SIG-M5 treated with dmso at 0.1 percent for 504 hours (cell line): ENCODE results near the gene TBX18.

Experiments used
- DNase-seq: peaks from one replicate; lab custom pipeline; 2025; ENCODE audit not compliant: unreplicated experiment; lab: John Stamatoyannopoulos, UW

The TBX18 gene

GRCh38 chr6:84675651-84676050 lies 88.7 kb downstream of the TBX18 start:
- no peak for DNase-seq

DNA sequence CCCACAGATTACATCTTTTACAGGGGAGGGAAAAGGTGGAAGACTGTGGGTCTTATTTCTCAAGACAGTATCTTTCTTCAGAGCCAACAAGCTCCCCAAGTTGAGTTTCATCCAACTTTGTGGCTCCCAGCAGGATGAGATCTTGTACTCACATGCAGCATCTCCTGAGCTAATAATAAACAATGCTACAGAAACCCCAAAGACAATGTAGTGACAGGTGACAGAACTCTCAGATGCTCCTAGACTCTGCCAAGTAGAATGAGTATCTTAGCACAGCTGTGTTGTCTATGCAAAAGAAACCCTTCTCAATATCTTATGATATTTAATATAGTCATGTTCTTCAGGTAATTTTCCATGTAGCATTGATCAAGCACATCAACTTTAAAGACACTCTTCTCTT lies 90.0 kb downstream of the TBX18 start:
- DNase-seq: no peak

- DNase-seq: no peak
Measured at GRCh38 chr6:84671183-84671582, 93.2 kb downstream of the TBX18 start.

- DNase-seq: no peak
Measured at GRCh38 chr6:84669945-84670344, 94.5 kb downstream of the TBX18 start.

DNA sequence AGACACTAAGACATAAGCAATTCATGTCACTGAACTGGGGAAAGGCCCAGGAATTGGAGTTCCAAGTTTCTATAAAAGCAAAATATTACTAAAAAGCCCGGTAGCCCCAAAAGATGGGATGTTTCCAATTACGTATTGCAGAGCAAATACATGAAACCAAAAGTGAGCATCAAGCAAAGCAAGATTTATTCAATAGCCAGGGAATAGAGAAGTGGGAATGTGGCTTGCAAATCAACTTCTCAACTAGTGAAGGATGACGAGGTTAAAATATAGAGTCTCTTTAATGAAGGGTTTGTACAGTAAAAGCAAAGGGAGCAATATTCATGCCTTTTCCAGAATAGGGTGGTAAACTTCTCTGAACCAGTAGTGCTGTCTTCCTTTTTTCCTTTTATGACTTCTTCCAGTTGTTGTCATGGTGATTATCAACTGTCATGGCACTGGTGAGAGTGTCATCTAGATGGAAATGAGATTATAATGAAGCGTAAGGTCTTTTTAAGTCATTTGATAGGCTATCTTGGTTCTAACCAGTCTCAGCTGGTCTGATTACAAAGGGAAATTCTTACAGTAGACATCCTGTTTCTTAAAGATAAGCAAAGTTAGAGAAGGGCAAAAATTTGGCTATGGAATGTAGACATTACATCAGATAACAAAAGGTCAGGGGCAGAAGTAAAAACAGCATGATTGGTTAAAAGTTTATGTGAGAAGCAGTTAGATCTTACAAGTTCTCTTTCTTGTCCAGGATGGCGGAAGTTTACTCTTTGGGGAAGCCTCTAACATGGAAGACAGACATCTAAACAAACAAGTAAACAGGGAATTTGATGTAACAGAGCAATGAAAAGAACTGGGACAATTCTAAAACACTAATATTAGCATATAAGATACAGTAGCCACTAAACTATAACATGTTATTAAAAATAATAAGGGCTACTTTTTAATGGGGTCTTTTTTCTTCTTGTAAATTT lies 96.9 kb downstream of the TBX18 start:
- no peak for DNase-seq

DNA sequence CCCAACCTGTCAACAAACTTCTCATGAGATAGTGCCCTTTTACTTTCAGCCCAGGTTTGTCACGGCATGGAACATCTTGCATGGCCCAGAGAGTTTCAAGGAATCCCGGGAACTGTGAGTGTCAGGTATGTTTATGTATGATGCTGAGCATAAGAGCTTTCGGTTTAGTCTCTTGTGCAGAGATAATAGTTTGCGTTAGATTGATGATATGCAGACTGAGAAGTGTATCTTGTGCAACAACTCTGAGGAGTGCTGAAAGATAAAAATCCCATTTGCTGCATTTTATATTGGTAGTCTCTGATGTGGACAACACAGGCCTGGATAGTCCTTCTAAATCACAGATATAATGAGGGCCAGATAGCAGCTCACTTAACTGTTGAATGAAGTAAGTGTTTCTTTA lies 99.0 kb downstream of the TBX18 start:
- DNase-seq: no peak

- no peak for DNase-seq
Measured at GRCh38 chr6:84663866-84664265, 100.5 kb downstream of the TBX18 start.

- DNase-seq: no peak
Measured at GRCh38 chr6:84657486-84657885, 106.9 kb downstream of the TBX18 start.

DNA sequence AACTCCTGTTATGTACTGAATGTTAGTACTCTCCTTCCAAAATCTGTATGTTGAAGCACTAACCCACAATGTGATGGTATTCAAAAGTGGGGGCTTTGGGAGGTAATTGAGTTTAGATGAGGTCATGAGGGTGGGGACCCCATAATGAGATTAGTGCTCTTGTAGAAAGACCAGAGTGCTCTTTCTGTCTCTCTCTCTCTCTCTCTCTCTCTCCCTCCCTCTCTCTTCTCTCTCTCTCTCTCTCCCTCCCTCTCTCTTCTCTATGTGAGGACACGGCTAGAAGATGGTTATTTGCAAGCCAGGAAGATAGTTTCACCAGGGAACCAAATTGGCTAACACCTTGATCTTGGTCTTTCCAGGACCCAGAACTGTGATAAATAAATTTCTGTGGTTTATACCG lies 107.4 kb downstream of the TBX18 start:
- DNase-seq: no peak

DNA sequence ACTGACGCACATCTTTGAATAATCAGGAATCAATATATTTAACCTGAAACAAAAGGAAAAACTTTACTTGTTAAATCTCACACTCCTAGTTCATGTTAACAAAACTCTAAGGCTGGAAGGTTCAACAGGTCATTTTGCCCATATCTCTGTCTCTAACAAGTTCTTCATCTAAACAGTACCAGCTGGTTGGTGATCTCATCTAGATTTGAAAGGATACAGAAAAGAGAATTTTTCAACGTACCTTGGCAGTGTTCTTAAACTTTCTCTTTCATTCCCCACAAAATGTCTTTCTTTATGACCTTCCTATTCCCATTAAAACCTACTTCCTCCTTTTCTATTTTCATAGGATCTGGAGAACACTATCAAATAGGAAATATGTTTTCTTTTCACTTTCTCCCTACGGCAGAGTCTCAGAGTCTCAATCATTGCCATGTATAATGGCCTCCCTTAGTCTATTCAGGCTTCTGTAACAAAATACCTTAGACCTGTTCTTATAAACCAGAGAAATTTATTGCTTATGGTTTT lies 111.3 kb downstream of the TBX18 start:
- no peak for DNase-seq

- DNase-seq: no peak
Measured at GRCh38 chr6:84652356-84653026, 111.9 kb downstream of the TBX18 start.

- DNase-seq: no peak
Measured at GRCh38 chr6:84651583-84651982, 112.8 kb downstream of the TBX18 start.

- DNase-seq: no peak
Measured at GRCh38 chr6:84648444-84648843, 116.0 kb downstream of the TBX18 start.

DNA sequence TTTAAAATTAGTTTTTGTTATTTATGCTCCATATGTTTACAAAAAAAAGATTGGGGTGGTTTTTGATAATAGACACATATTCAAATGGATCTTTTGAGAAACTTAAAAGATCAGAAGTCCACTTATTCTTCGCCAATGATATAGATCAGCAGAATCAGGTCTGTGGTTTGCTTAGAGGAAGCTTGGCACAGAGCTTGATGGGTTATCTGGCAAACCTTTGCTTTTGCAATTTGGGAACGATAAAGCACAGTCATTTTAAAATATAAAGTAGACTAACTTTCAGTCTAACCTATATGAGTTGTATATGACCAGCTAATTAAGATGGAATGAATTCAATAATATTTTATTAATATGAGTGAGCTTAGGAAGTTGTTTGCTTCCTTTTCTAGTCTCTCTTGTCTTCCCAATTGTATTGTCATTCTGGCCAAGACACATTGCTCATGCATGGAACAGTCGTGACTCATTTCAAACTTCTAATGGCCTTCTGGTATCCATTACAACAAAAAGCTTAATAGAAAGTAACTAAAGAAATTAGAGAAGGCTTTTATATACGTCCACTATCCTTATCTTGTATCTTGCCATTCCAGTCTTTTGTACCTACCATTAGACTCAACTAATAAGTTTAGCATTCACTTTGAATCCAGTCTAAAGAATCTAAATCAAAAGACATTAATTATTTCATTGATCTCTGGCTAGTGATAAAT lies 118.7 kb downstream of the TBX18 start:
- no peak for DNase-seq

GRCh38 chr6:84645000-84645399 lies 119.4 kb downstream of the TBX18 start:
- no peak for DNase-seq

- no peak for DNase-seq
Measured at GRCh38 chr6:84643778-84644177, 120.6 kb downstream of the TBX18 start.

- no peak for DNase-seq
Measured at GRCh38 chr6:84641076-84641475, 123.3 kb downstream of the TBX18 start.

GRCh38 chr6:84639396-84639795 lies 125.0 kb downstream of the TBX18 start:
- no peak for DNase-seq

GRCh38 chr6:84638286-84638685 lies 126.1 kb downstream of the TBX18 start:
- no peak for DNase-seq
